LHCN-M2 (cell line): ENCODE data around the gene WASHC3. TPM values are rescaled to one million over a fixed set of nuclear protein-coding genes. Genes with fewer than 3 reads are reported as not detected.
A peak's percentile ranks its signal among the peaks of the same experiment; 100 is the strongest.
"Not testable (repeated sequence)": the region's sequence is repeated elsewhere in the genome, so short reads cannot be mapped to it uniquely, and the experiment has no call there.

Source experiments
- DNase-seq: peaks from one replicate; pipeline ENCODE4 v3.0.0-alpha.2; 2012; ENCODE audit warnings: low read depth
- polyA plus RNA-seq: library from polyadenylated mRNA; unstranded; fragments of >200 nt; gene quantifications from one replicate; pipeline ENCODE4 v1.2.1, GENCODE V29; 2012; ENCODE audit warnings: missing spikeins
- total RNA-seq: library from RNA; depleted of rRNA; stranded (reverse); fragments of >200 nt; gene quantifications from 2 replicates; pipeline ENCODE4 v1.2.3, GENCODE V29; 2014; rRNA removed

Gene WASHC3
- 67.2 and 96.4 TPM in 2 replicates for total RNA-seq
- 66.6 TPM for polyA plus RNA-seq

DNA sequence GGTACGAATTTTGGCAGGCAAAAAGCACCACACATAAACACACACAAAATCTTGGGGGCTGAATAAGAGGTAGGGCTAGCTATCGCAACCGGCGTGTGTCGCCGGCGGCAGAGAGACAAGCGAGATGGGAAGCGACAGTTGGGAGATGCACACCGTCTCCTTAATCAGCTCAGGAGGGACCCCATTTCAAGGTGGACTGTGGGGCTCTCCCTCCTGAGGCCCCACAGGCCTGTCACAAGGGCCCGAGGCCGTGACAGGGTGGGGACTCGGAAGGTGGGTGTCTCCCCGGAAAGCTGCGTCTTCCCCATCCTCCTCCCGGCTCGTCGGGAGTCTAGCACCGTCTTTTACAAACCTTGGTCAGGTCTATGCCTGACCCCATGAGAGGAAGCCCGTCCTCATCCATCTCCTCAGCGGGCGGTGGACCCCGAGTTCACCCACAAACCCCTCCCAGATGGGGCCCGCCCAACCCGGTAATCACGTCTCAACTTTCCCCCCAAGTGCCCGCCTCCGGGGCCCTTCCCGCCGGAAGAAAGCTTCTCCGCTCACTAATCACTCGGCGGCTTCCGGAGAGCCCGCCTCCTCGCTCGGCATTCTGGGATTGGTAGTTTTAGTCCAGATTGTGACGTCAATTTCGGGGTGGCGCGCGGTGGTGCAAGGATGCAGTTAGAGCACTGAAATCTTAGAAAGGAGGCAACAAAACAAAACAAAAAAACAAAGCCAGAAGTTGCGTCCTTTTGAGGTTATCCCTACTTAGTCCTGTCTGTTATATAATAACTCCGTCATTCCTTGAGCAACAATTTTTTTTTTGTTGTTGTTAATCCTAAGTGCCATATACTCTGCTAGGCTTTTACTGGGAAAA is at the start of gene WASHC3:
WASHC3 (minus strand) TSS at position 432 of the 859 bp plus-strand sequence; CDS start at position 403, 29 bp downstream.
- peak; percentile 92 for DNase-seq

- DNase-seq, result no peak
Measured at GRCh38 chr12:102110782-102111181, 49.0 kb upstream of the WASHC3 start.

GRCh38 chr12:102107970-102108369 is 46.2 kb upstream of the WASHC3 start:
- DNase-seq, result no peak

- DNase-seq, result no peak
Measured at GRCh38 chr12:102106905-102107304, 45.1 kb upstream of the WASHC3 start.

- DNase-seq, result no peak
Measured at GRCh38 chr12:102096855-102097254, 35.1 kb upstream of the WASHC3 start.

DNA sequence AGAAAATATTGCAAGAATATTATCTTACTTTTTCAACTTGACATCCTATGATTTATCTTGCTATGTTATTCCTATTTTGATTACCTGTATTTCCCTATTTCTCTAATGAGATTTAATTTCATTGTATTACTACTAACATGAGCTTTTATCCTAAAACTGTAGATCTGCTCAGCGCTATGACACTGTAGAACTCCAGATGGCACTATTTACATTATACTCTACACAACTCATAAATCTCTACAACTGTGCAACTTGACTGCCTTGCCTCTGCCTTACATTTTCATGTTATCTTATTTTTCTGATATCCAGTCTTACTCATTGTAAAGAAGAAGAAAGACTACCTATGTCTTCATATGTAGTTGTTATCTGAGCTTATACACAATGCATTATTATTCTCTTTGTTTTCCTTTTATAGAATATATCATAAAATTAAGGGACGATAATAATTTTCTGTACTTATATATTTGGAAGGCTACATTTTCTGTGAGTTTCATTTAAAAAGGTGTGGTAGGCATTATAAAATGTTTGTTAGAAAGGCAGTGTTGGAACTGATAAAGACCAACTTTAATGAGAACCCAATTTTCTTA is 34.0 kb upstream of the WASHC3 start:
- DNase-seq, result peak; percentile 24

DNA sequence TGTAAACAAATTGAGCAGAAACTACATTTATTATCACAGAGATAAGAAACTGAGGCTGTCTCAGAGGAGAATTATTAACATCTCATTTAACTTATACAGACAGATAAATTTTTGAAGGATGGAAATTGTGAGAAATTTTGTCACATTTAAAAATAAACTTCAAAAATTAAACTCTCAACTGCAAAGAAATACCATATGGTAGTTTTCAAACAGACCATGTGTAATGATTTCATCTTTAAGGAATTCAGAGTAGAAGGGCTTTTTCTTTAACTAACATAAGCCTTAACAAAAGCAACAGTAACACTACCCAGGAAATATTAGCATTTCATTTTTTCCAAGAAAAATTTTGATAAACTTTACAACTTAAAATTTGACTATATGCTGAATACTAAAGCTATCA is 31.5 kb upstream of the WASHC3 start:
- DNase-seq, result peak; percentile 11

DNA sequence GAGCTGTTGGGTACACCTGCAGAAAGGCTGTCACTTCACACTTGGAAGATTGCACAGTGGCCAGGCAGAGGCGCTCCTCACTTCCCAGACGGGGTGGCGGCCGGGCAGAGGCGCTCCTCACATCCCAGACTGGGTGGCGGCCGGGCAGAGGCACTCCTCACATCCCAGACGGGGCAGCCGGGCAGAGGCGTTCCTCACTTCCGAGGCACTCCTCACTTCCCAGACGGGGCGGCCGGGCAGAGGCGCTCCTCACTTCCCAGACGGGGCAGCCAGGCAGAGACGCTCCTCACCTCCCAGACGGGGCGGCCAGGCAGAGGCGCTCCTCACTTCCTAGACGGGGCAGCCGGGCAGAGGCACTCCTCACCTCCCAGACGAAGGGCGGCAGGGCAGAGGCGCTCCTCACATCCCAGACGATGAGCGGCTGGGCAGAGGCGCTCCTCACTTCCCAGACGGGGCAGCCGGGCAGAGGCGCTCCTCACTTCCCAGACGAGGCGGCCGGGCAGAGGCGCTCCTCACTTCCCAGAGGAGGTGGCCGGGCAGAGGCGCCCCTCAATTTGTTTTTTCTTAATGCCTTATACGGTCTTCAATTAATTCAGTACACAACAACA is 27.5 kb upstream of the WASHC3 start:
- DNase-seq, result not testable (repeated sequence)

DNA sequence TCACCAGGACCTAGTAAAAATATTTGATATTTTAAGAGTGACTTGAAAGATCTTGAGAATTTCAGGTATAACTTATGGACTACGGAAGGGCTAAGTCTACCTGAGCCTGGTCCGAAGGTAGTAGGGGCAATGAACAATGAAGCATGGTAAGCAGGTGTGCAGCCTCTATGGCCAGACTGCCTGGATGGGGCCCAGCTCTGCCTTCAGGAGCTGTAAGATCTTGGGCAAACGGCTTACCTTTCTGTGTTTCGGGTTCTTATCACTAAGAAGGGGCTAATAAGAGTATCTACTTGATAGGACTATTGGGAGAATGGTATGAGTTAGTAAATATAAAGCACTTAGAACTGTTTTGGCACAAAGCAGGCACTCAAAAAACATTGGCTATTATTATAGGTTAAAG is 19.1 kb upstream of the WASHC3 start:
- no peak for DNase-seq

GRCh38 chr12:102072092-102072491 is 10.3 kb upstream of the WASHC3 start:
- not testable (repeated sequence) for DNase-seq

DNA sequence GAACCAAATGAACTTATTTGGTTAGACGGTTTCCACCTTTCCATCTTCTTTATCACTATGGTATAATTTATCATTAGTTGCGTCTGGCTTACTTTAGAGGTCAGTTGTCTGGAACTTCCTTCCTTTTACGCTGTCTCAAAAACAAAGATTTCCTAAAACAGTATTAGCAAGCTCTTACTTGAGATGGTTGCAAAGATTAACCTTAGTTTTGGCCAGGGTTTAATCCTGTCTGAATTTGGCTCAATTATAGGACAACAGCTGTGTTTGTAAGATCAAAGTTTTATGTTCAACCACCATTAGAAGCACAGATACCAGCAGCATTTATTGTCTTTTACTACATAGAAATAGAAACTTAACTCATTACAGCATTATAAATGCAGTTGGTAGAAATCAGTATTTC is 7.9 kb upstream of the WASHC3 start:
- no peak for DNase-seq

DNA sequence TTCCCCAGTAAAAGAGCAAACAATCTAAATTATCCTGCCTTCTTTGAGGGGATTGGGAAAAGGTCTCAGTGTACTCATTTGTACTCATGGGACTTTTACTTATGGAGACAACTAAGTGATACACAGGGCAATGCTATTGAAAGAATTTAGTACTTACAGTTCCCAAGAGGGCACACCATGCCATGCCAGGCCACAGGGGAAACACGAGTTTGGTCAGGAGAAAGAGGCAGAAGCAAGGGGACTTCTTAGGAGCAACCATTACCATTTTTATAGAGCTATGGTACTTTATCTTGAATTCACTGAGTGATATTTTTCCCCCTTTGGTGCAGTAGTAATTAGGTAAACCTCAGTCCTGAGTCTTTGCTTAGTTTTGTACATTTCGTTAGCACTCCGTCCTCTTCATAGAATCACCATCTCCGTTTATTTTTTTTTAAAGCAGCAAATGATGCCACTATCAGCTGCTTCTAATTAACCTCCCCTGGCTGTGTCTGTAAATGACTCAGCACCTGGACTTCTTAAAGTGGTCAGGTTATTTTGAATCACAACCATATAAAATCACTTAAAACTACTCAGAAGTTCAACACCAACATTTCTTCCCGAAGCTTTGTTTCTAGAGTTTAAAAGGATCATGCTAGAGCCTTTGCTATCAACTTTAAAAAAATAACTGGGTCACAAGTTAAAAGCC is 5.9 kb upstream of the WASHC3 start:
- peak; percentile 14 for DNase-seq

DNA sequence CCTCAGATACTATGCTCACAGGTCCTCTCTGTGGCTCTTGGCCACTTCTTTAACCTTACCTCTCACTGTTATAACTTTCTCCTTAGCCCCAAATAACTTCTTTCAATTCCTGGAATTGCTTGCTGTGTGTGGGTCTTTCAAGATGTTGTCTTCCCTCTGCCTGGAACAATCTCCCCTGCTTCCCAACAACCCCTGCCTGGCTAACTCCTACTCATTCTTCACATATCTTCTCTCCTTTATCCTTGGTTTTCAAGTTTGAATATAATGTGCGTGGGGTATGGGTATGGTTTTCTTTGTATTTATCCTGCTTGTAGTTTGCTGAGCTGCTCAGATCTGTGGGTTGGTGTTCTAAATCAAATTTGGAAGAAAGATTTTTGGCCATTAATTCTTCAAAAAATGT is 2.7 kb upstream of the WASHC3 start:
- no peak for DNase-seq

DNA sequence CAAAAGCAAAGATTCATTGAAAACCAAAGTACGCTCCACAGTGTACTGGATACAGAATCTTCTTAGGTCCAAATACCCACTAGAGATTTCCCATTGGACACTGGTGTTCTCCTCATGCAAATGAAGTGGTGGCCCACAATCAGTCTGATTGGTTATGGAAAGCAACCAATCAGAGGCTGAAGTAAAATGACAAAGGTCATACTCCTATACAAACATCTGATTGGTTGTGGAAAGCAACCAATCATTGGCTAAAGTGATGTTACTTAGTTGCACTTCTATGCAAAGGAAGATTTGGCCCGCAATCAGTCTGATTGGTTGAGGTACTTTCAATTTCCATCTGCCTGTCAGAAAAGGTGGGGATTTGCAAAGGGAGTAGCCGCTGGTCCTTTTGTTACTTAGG is 1.3 kb upstream of the WASHC3 start:
- peak; percentile 29 for DNase-seq

DNA sequence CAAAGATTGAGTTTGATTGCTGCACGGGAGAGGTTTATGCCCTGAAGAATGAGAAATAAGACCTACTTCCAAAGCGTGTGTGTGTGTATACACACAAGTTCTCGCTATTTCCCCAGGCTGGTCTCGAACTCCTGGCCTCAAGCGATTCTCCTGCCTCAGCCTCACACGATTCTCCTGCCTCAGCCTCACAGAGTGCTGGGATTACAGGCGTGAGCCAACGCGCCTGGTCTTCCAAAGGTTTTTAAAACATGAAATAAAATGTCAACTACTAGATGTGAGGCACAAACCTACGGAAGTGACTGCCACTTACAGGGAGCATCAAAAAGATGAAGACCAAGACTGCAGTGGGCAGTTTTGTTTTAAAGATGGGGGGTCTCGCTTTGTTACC is 622 bp upstream of the WASHC3 start:
- no peak for DNase-seq

DNA sequence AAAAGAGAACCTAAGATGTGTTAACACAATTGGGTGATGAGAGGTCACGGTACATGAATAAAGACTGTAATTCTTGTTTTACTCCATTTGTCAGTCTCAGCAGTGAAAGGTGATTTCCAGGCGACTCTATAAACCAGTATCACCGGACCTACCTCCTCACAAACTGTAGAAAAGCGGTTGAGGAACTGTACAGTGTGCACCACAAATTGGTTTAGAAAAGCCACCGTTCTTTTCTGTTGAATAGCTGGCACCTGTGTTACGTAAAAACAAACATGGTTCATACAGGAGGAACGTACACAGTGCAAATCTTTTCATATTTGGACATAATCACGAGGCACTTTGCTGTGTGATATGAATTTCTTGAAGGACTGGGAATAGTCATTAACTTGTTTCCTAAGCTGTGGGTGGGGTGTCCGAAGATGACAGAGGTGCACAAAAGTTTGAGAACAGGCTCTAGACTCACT is 663 bp downstream of the WASHC3 start:
- no peak for DNase-seq

DNA sequence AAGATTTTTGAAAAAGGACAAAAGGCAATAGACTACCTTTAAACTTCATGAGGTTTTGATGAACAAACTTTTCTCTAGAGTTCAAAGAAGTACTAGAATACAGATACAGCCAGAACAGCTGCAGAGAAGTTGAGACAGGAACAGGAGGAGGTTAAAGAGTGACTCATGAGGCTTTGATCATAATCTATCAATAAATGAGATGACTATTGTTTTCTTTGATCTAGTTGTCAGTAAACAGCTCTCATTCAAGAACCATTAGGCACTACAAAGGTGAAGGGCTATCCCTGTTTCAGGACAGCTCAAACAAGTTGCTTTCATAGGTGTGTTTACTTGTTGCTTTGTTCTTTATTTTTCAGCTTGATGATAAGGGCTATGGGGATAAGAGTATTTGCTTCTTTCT is 2.4 kb downstream of the WASHC3 start:
- peak; percentile 27 for DNase-seq

DNA sequence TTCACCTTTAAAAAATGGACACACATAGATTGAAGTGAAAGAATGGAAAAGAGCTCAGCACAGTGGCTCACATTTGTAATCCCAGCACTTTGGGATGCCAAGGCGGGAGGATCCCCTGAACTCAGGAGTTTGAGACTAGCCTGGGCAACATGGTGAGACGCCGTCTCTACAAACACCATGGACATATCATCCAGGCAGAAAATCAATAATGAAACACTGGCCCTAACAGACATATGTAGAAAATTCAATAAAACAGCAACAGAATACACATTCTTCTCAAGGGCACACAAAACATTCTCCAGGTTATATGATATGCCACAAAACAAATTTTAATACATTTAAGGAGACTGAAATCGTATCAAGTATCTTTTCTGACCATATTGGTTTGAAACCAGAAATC is 7.4 kb downstream of the WASHC3 start:
- DNase-seq, result no peak

DNA sequence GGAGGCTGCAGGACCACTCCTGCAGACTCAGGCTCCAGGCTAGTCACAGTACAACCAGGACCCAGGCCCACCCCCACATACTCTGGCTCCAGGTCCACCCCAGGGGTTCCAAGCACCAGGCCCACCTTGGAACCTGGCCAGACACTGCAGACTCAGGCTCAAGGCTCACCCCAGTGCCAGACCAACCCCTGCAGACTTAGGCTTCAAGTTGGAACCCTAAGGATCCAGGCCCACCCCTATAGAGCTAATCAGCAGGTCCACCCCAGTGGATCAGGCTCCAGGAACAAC is 8.8 kb downstream of the WASHC3 start:
- no peak for DNase-seq

- no peak for DNase-seq
Measured at GRCh38 chr12:102052192-102053061, 9.4 kb downstream of the WASHC3 start.

- DNase-seq, result no peak
Measured at GRCh38 chr12:102051431-102051965, 10.3 kb downstream of the WASHC3 start.
